ENCODE results near the gene CIC. TPM values are rescaled to one million over a fixed set of nuclear protein-coding genes. Genes with fewer than 3 reads are reported as not detected.

The CIC gene
- 55.5 and 62.9 TPM in 2 replicates for total RNA-seq
- 18.1 and 18.7 TPM in 2 replicates for polyA plus RNA-seq

GRCh38 chr19:42268704-42269477, at the start of gene CIC:
Gene CIC, plus strand, starts transcription at chr19:42269252. Its CDS starts 2,532 bp downstream, at chr19:42271784.
- Histone ChIP-seq H3K36me3 (no peaks in the 10 kb centered on the region), H3K4me3 (peak within 1 kb of the TSS; percentile 60), H3K9me3 (ENCODE audit: low read depth) (no peaks in the 10 kb centered on the region), H3K4me1 (ENCODE audit: low read depth) (peaks cover 6% of the 10 kb centered on the region), H3K27ac (peak within 1 kb of the TSS; percentile 98), H3K27me3 (no peaks in the 10 kb centered on the region)
- DNase-seq (ENCODE audit: low read depth in 1 of 2, low spot score in 1 of 2): peak; percentile 100
- no peak for TF ChIP-seq CTCF (IDR thresholded peaks at IDR 0.05; ENCODE audit: low read depth, low read length)

GRCh38 chr19:42219812-42220750, 49.0 kb upstream of the CIC start, which contains the start of gene ZNF526:
Gene ZNF526, plus strand, starts transcription at chr19:42220312. Its CDS starts 4,092 bp downstream, at chr19:42224404.
- peak within 1 kb of the TSS; percentile 46 for H3K4me3 ChIP-seq
- H3K9me3 ChIP-seq (ENCODE audit: low read depth): no peaks in the 10 kb centered on the region
- no peaks in the 10 kb centered on the region for H3K27me3 ChIP-seq
- H3K36me3 ChIP-seq: no peaks in the 10 kb centered on the region
- TF ChIP-seq CTCF (IDR thresholded peaks at IDR 0.05; ENCODE audit: low read depth, low read length): no peak
- H3K4me1 ChIP-seq (ENCODE audit: low read depth): peaks cover 2% of the 10 kb centered on the region
- DNase-seq (ENCODE audit: low read depth in 1 of 2, low spot score in 1 of 2): peak; percentile 98
- peak within 1 kb of the TSS; percentile 81 for H3K27ac ChIP-seq

GRCh38 chr19:42220751-42221097, 48.3 kb upstream of the CIC start:
- H3K36me3 ChIP-seq: peaks cover under 1% of the 10 kb centered on the region
- DNase-seq (ENCODE audit: low read depth in 1 of 2, low spot score in 1 of 2): no peak
- peaks cover 2% of the 10 kb centered on the region for H3K4me1 ChIP-seq (ENCODE audit: low read depth)
- no peak for TF ChIP-seq CTCF (IDR thresholded peaks at IDR 0.05; ENCODE audit: low read depth, low read length)
- no peaks in the 10 kb centered on the region for H3K9me3 ChIP-seq (ENCODE audit: low read depth)
- H3K27ac ChIP-seq: peak overlapping the region; percentile 81
- peak overlapping the region; percentile 46 for H3K4me3 ChIP-seq
- no peaks in the 10 kb centered on the region for H3K27me3 ChIP-seq

GRCh38 chr19:42224940-42225717, 43.9 kb upstream of the CIC start:
- DNase-seq (ENCODE audit: low read depth in 1 of 2, low spot score in 1 of 2): no peak
- Histone ChIP-seq H3K4me3 (no peak overlapping the region), H3K27ac (no peak overlapping the region), H3K9me3 (ENCODE audit: low read depth) (no peaks in the 10 kb centered on the region), H3K4me1 (ENCODE audit: low read depth) (peaks cover 2% of the 10 kb centered on the region), H3K36me3 (peaks cover 15% of the 10 kb centered on the region), H3K27me3 (no peaks in the 10 kb centered on the region)
- TF ChIP-seq CTCF (IDR thresholded peaks at IDR 0.05; ENCODE audit: low read depth, low read length): no peak

- H3K9me3 ChIP-seq (ENCODE audit: low read depth): no peaks in the 10 kb centered on the region
- DNase-seq (ENCODE audit: low read depth in 1 of 2, low spot score in 1 of 2): no peak
- no peak for TF ChIP-seq CTCF (IDR thresholded peaks at IDR 0.05; ENCODE audit: low read depth, low read length)
- H3K36me3 ChIP-seq: peaks cover 15% of the 10 kb centered on the region
- H3K27me3 ChIP-seq: no peaks in the 10 kb centered on the region
- H3K4me1 ChIP-seq (ENCODE audit: low read depth): peaks cover 2% of the 10 kb centered on the region
- no peak overlapping the region for H3K4me3 ChIP-seq
- H3K27ac ChIP-seq: no peak overlapping the region
Measured at GRCh38 chr19:42225718-42226292, 43.2 kb upstream of the CIC start.
